GM12864 (cell line): ENCODE data around the gene FBXL4.

Experiments
- DNase-seq: peaks from one replicate; pipeline ENCODE4 v3.0.0-alpha.2; 2011; ENCODE audit warnings: low read depth
- H3K4me3 ChIP-seq: 2 replicates; pipeline ENCODE4 v1.5.1; 2011; ENCODE audit warnings: mild to moderate bottlenecking, low read depth, low read length, control low read depth
- TF ChIP-seq, protein P1 (sequence below): IDR thresholded peaks from 2 replicates; pipeline ENCODE4 v1.5.1; 2011; ENCODE audit warnings: low read depth, mild to moderate bottlenecking, moderate library complexity, low read length, control low read depth, inconsistent platforms; ENCODE audit errors: missing control alignments

Gene FBXL4

DNA sequence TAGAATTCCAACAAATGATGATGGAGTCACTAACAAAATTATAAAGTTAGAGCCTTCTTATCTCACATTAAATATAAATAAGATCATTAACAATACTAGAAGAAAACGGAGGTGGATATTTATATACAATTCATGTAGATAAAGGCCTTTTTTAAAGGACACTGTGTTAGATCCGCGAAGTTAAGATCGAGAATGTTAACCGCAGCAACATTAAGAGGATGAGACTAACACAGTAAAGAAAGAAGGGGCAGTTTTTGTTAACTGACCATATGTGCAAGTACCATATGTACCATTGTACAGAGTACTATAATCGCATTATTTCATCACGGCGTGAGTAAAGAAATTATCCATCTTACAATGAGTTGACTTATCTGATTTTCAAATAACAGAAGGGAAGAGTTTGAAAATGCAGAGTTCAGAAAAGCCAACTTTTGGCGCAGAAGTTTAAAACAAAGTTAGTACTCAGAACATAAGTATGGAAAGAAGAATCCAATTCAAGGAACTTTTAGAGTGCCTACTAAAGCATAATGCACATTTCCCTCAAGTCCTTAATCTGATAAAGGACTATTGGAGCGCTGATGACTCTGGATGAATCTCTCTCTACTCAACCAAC is 1.4 kb downstream of the FBXL4 start:
- TF ChIP-seq, protein P1, sequence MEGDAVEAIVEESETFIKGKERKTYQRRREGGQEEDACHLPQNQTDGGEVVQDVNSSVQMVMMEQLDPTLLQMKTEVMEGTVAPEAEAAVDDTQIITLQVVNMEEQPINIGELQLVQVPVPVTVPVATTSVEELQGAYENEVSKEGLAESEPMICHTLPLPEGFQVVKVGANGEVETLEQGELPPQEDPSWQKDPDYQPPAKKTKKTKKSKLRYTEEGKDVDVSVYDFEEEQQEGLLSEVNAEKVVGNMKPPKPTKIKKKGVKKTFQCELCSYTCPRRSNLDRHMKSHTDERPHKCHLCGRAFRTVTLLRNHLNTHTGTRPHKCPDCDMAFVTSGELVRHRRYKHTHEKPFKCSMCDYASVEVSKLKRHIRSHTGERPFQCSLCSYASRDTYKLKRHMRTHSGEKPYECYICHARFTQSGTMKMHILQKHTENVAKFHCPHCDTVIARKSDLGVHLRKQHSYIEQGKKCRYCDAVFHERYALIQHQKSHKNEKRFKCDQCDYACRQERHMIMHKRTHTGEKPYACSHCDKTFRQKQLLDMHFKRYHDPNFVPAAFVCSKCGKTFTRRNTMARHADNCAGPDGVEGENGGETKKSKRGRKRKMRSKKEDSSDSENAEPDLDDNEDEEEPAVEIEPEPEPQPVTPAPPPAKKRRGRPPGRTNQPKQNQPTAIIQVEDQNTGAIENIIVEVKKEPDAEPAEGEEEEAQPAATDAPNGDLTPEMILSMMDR, result no peak
- peak overlapping the region; percentile 99 for H3K4me3 ChIP-seq
- DNase-seq, result no peak

DNA sequence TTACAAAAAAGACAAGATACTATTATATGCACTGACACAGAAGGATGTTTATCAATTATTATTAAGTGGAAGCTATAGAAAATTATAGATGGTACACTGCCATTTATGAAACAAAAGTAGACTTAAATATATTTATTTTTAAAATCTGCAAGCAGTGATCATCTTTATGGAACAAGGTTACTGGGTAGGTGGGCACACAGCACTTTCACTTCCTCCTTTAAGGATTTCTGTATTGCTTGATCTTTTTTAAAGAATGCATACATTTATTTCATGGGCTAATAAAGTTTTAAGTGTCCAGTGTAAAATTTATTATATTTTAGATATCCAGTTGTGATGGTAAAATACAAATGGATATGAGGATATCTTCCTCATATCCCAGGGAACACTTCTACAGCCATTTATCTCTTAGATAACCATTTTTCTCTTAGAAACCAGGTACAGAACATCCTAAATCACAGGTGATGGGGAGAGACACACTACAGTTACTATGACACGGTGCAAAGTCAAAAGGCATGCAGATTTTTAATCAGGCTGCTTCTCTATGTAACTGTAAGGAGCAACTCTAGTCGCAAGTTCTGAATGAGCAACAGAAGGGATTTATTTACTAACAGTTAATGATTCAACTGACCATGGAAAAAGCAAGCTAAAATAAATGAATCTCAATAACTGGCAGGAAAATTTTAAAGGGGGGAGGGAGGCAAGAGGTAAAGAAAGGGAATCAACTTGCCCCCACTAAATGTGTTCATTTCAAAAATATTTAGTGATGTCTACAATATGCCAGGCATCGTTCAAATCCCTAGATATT is 2.2 kb downstream of the FBXL4 start:
- no peak overlapping the region for H3K4me3 ChIP-seq
- TF ChIP-seq, protein P1, result no peak
- DNase-seq, result no peak

- TF ChIP-seq, protein P1, result no peak
- no peak overlapping the region for H3K4me3 ChIP-seq
- DNase-seq, result no peak
Measured at GRCh38 chr6:98944598-98945081, 3.1 kb downstream of the FBXL4 start.

GRCh38 chr6:98944168-98944567 is 3.6 kb downstream of the FBXL4 start:
- H3K4me3 ChIP-seq, result no peak overlapping the region
- TF ChIP-seq, protein P1, result no peak
- no peak for DNase-seq

GRCh38 chr6:98942263-98942803 is 5.4 kb downstream of the FBXL4 start:
- TF ChIP-seq, protein P1, result peak; percentile 20
- DNase-seq, result no peak
- no peak overlapping the region for H3K4me3 ChIP-seq

DNA sequence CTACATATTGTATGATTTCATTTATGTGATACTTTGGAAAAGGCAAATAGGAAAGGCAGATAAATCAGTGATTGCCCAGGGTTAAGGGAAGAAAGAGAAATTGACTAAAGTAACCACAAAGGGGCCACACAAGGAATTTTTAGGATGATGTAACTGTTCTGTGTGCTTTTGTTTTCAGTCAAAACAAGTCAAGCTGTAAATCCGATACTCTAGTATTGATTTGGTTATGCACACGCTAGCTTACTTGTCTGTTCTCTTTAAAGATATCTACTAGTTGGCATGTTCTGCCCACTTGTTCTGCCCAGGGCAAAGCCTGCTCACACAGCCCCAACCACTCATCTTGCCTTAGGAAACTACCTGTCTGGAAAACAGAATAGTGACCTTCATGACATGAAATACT is 6.4 kb downstream of the FBXL4 start:
- TF ChIP-seq, protein P1, result no peak
- no peak overlapping the region for H3K4me3 ChIP-seq
- DNase-seq, result no peak
